Liver (tissue), 9 donors: ENCODE data around the gene CTU2. TPM values are rescaled to one million over a fixed set of nuclear protein-coding genes. Genes with fewer than 3 reads are reported as not detected.

Experiments
- DNase-seq: peaks from one replicate; pipeline ENCODE4 v3.0.0-alpha.2; 2017; ENCODE audit warnings: low spot score
- H3K27ac ChIP-seq, 2 donors: one replicate each; pipeline ENCODE4 v1.7.0; 2013; ENCODE audit warnings: inconsistent platforms in 2 of 2, low read length in 2 of 2, control low read depth in 1 of 2, low read depth in 1 of 2, mild to moderate bottlenecking in 1 of 2
- H3K27me3 ChIP-seq, 4 donors: one replicate each; pipeline versions ENCODE4 v1.6.1 to v1.7.0; 2013; ENCODE audit warnings: low read length in 3 of 4, inconsistent platforms in 1 of 4, mild to moderate bottlenecking in 1 of 4, moderate library complexity in 1 of 4; ENCODE audit not compliant: control insufficient read depth in 4 of 4, insufficient read depth in 4 of 4
- H3K36me3 ChIP-seq, 4 donors: one replicate each; pipeline versions ENCODE4 v1.6.1 to v1.7.0; 2013; ENCODE audit warnings: low read length in 3 of 4, mild to moderate bottlenecking in 3 of 4, low read depth in 1 of 4, moderate library complexity in 1 of 4; ENCODE audit not compliant: control insufficient read depth in 4 of 4, insufficient read depth in 3 of 4
- H3K4me1 ChIP-seq, 4 donors: one replicate each; pipeline versions ENCODE4 v1.6.1 to v1.7.0; 2013; ENCODE audit warnings: low read length in 3 of 4, mild to moderate bottlenecking in 3 of 4, moderate library complexity in 1 of 4; ENCODE audit not compliant: control insufficient read depth in 4 of 4, insufficient read depth in 4 of 4
- H3K4me3 ChIP-seq, 3 donors: one replicate each; pipeline versions ENCODE4 v1.6.1 to v1.7.0; 2013; ENCODE audit warnings: low read length in 3 of 3, control low read depth in 1 of 3, low read depth in 1 of 3, mild to moderate bottlenecking in 1 of 3
- H3K9ac ChIP-seq, 2 donors: one replicate each; pipeline ENCODE4 v1.7.0; 2013; ENCODE audit warnings: low read length in 2 of 2, mild to moderate bottlenecking in 2 of 2, moderate library complexity in 2 of 2, control low read depth in 1 of 2, low read depth in 1 of 2
- H3K9me3 ChIP-seq, 4 donors: one replicate each; pipeline versions ENCODE4 v1.6.1 to v1.7.0; 2013; ENCODE audit warnings: low read length in 3 of 4; ENCODE audit not compliant: control insufficient read depth in 4 of 4
- ATF3 ChIP-seq: IDR thresholded peaks from 2 replicates; pipeline ENCODE4 v1.6.1; 2016; ENCODE audit warnings: antibody characterized with exemption
- CTCF ChIP-seq: fragments of 150-350 bp; IDR thresholded peaks from 2 replicates; pipeline ENCODE4 v1.5.1; 2017; ENCODE audit warnings: improper control_type of control experiment, low read depth, low read length; ENCODE audit not compliant: missing input control
- EGR1 ChIP-seq, 2 donors: IDR thresholded peaks; 2 replicates each; pipeline ENCODE4 v1.6.1; 2016 to 2018; ENCODE audit warnings: antibody characterized with exemption in 2 of 2, low read depth in 2 of 2
- FOXA1 ChIP-seq: IDR thresholded peaks from 2 replicates; pipeline ENCODE4 v1.6.1; 2016; ENCODE audit warnings: antibody characterized with exemption
- FOXA2 ChIP-seq: IDR thresholded peaks from 2 replicates; pipeline ENCODE4 v1.6.1; 2016; ENCODE audit warnings: antibody characterized with exemption
- GABPA ChIP-seq, 2 donors: IDR thresholded peaks in 1 of 2; conservative IDR thresholded peaks in 1 of 2; 2 replicates each; pipeline ENCODE4 v1.6.1; 2016; ENCODE audit warnings: antibody characterized with exemption in 2 of 2, mild to moderate bottlenecking in 1 of 2, moderate library complexity in 1 of 2
- HNF4A ChIP-seq, 2 donors: conservative IDR thresholded peaks; 2 replicates each; pipeline ENCODE4 v1.6.1; 2016; ENCODE audit warnings: antibody characterized with exemption in 2 of 2, mild to moderate bottlenecking in 2 of 2
- HNF4G ChIP-seq: IDR thresholded peaks from 2 replicates; pipeline ENCODE4 v1.6.1; 2016; ENCODE audit warnings: antibody characterized with exemption
- JUND ChIP-seq, 2 donors: IDR thresholded peaks; 2 replicates each; pipeline ENCODE4 v1.6.1; 2016; ENCODE audit warnings: antibody characterized with exemption in 2 of 2
- MAX ChIP-seq: IDR thresholded peaks from 2 replicates; pipeline ENCODE4 v1.6.1; 2016; ENCODE audit warnings: antibody characterized with exemption
- NR2F2 ChIP-seq: IDR thresholded peaks from 2 replicates; pipeline ENCODE4 v1.6.1; 2016; ENCODE audit warnings: antibody characterized with exemption
- RAD21 ChIP-seq, 2 donors: IDR thresholded peaks; 2 replicates each; pipeline ENCODE4 v1.6.1; 2016; ENCODE audit warnings: antibody characterized with exemption in 2 of 2, mild to moderate bottlenecking in 2 of 2
- SP1 ChIP-seq: IDR thresholded peaks from 2 replicates; pipeline ENCODE4 v1.6.1; 2018; ENCODE audit warnings: antibody characterized with exemption, mild to moderate bottlenecking
- TAF1 ChIP-seq: conservative IDR thresholded peaks from 2 replicates; pipeline ENCODE4 v1.6.1; 2016; ENCODE audit warnings: antibody characterized with exemption, mild to moderate bottlenecking
- YY1 ChIP-seq: IDR thresholded peaks from 2 replicates; pipeline ENCODE4 v1.6.1; 2016; ENCODE audit warnings: antibody characterized with exemption, mild to moderate bottlenecking
- WGBS: extraction: QIAGEN DNeasy Blood & Tissue Kit; methylation state at CpG from one replicate; pipeline ENCODE4 v1.1.7; 2013; 5-methylcytosine and 5-hydroxymethylcytosine counted together
- polyA plus RNA-seq, 2 donors: library from polyadenylated mRNA; stranded (reverse) in 1 of 2; unstranded in 1 of 2; fragments of 200-250 nt in 1 of 2; fragments of >200 nt in 1 of 2; fragmentation: Nextera tagmentation in 1 of 2; extraction: Ambion mirVana in 1 of 2; gene quantifications; one replicate each; pipeline versions ENCODE4 v1.2.1 to v1.2.3, GENCODE V29; 2013 to 2015
- total RNA-seq, 2 donors: library from RNA; depleted of rRNA; stranded (reverse); fragments of >200 nt; gene quantifications; one replicate each; pipeline ENCODE4 v1.2.3, GENCODE V29; 2014
- TF ChIP-seq, protein P1 (sequence below): IDR thresholded peaks from 2 replicates; pipeline ENCODE4 v1.6.1; 2016; ENCODE audit warnings: antibody characterized with exemption
- TF ChIP-seq, protein P2 (sequence below): IDR thresholded peaks from 2 replicates; pipeline ENCODE4 v1.6.1; 2016; ENCODE audit warnings: antibody characterized with exemption, mild to moderate bottlenecking
- donor health status: healthy.
- donor health status: healthy.
- donor health status: healthy.
- donor health status: healthy.
- donor health status: healthy.

CTU2 gene
- total and polyA plus RNA-seq, 4 donors, result 7.0 to 8.5 (median 7.4) TPM

GRCh38 chr16:88671806-88672205, 34.5 kb upstream of the CTU2 start:
- no peak for DNase-seq
- Histone ChIP-seq H3K9me3 (no peaks in the 10 kb centered on the region), H3K9ac (no peak overlapping the region), H3K27me3 (no peaks in the 10 kb centered on the region), H3K27ac (no peak overlapping the region), H3K4me3 (no peak overlapping the region), H3K4me1 (no peaks in the 10 kb centered on the region), H3K36me3 (peaks cover 0 to 8% (median 1%) of the 10 kb centered on the region in 4 donors)
- WGBS, result 94% methylated on average over 23 of the region's 23 CpGs
- no peak for TF ChIP-seq HNF4G
- no peak for TF ChIP-seq HNF4A (conservative IDR thresholded peaks at IDR 0.05)
- no peak for TF ChIP-seq YY1
- TF ChIP-seq ATF3, result no peak
- TF ChIP-seq, protein P1, sequence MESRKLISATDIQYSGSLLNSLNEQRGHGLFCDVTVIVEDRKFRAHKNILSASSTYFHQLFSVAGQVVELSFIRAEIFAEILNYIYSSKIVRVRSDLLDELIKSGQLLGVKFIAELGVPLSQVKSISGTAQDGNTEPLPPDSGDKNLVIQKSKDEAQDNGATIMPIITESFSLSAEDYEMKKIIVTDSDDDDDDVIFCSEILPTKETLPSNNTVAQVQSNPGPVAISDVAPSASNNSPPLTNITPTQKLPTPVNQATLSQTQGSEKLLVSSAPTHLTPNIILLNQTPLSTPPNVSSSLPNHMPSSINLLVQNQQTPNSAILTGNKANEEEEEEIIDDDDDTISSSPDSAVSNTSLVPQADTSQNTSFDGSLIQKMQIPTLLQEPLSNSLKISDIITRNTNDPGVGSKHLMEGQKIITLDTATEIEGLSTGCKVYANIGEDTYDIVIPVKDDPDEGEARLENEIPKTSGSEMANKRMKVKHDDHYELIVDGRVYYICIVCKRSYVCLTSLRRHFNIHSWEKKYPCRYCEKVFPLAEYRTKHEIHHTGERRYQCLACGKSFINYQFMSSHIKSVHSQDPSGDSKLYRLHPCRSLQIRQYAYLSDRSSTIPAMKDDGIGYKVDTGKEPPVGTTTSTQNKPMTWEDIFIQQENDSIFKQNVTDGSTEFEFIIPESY, result no peak
- no peak for TF ChIP-seq MAX

- TF ChIP-seq TAF1, result no peak
- TF ChIP-seq, protein P1, result no peak
- Histone ChIP-seq H3K36me3 (peaks cover 0 to 8% (median 1%) of the 10 kb centered on the region in 4 donors), H3K9ac (no peak overlapping the region), H3K9me3 (no peaks in the 10 kb centered on the region), H3K27ac (no peak overlapping the region), H3K4me1 (no peaks in the 10 kb centered on the region), H3K4me3 (no peak overlapping the region), H3K27me3 (no peaks in the 10 kb centered on the region)
- 83% methylated on average over 11 of the region's 11 CpGs for WGBS
- DNase-seq, result no peak
Measured at GRCh38 chr16:88672776-88673175, 33.5 kb upstream of the CTU2 start.

GRCh38 chr16:88673716-88674379, 32.5 kb upstream of the CTU2 start:
- Histone ChIP-seq H3K36me3 (peaks cover 0 to 8% (median 0%) of the 10 kb centered on the region in 4 donors), H3K9ac (no peak overlapping the region), H3K4me1 (no peaks in the 10 kb centered on the region), H3K4me3 (no peak overlapping the region), H3K27ac (no peak overlapping the region), H3K27me3 (no peaks in the 10 kb centered on the region), H3K9me3 (no peaks in the 10 kb centered on the region)
- no peak for DNase-seq
- WGBS, result 94% methylated on average over 19 of the region's 19 CpGs
- TF ChIP-seq GABPA (IDR thresholded peaks at IDR 0.05 in 1 of 2, conservative IDR thresholded peaks at IDR 0.05 in 1 of 2), result no peak
- TF ChIP-seq MAX, result no peak
- no peak for TF ChIP-seq JUND (IDR thresholded peaks at IDR 0.05)
- TF ChIP-seq EGR1 (IDR thresholded peaks at IDR 0.05; ENCODE audit: low read depth in 2 of 2), result no peak
- no peak for TF ChIP-seq SP1
- no peak for TF ChIP-seq CTCF
- no peak for TF ChIP-seq FOXA1
- TF ChIP-seq, protein P2, sequence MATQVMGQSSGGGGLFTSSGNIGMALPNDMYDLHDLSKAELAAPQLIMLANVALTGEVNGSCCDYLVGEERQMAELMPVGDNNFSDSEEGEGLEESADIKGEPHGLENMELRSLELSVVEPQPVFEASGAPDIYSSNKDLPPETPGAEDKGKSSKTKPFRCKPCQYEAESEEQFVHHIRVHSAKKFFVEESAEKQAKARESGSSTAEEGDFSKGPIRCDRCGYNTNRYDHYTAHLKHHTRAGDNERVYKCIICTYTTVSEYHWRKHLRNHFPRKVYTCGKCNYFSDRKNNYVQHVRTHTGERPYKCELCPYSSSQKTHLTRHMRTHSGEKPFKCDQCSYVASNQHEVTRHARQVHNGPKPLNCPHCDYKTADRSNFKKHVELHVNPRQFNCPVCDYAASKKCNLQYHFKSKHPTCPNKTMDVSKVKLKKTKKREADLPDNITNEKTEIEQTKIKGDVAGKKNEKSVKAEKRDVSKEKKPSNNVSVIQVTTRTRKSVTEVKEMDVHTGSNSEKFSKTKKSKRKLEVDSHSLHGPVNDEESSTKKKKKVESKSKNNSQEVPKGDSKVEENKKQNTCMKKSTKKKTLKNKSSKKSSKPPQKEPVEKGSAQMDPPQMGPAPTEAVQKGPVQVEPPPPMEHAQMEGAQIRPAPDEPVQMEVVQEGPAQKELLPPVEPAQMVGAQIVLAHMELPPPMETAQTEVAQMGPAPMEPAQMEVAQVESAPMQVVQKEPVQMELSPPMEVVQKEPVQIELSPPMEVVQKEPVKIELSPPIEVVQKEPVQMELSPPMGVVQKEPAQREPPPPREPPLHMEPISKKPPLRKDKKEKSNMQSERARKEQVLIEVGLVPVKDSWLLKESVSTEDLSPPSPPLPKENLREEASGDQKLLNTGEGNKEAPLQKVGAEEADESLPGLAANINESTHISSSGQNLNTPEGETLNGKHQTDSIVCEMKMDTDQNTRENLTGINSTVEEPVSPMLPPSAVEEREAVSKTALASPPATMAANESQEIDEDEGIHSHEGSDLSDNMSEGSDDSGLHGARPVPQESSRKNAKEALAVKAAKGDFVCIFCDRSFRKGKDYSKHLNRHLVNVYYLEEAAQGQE, result no peak
- no peak for TF ChIP-seq RAD21 (IDR thresholded peaks at IDR 0.05)
- TF ChIP-seq ATF3, result no peak
- no peak for TF ChIP-seq HNF4G
- TF ChIP-seq HNF4A (conservative IDR thresholded peaks at IDR 0.05), result no peak
- TF ChIP-seq NR2F2, result no peak
- no peak for TF ChIP-seq FOXA2
